Measurements from ENCODE around the gene SPRED3.

- TF ChIP-seq, protein P1, sequence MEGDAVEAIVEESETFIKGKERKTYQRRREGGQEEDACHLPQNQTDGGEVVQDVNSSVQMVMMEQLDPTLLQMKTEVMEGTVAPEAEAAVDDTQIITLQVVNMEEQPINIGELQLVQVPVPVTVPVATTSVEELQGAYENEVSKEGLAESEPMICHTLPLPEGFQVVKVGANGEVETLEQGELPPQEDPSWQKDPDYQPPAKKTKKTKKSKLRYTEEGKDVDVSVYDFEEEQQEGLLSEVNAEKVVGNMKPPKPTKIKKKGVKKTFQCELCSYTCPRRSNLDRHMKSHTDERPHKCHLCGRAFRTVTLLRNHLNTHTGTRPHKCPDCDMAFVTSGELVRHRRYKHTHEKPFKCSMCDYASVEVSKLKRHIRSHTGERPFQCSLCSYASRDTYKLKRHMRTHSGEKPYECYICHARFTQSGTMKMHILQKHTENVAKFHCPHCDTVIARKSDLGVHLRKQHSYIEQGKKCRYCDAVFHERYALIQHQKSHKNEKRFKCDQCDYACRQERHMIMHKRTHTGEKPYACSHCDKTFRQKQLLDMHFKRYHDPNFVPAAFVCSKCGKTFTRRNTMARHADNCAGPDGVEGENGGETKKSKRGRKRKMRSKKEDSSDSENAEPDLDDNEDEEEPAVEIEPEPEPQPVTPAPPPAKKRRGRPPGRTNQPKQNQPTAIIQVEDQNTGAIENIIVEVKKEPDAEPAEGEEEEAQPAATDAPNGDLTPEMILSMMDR (IDR thresholded peaks at IDR 0.05): peak in 4 of 6 experiments; percentile 17 to 47 (median 33)
- TF ChIP-seq POLR2A (IDR thresholded peaks at IDR 0.05): no peak
Measured at GRCh38 chr19:38361633-38362075, 26.8 kb upstream of the SPRED3 start.

All from adrenal gland (tissue), 5 donors.